ENCODE measurements around the gene RNF44.
"Not testable (repeated sequence)": the region's sequence is repeated elsewhere in the genome, so short reads cannot be mapped to it uniquely, and the experiment has no call there.

Gene RNF44

DNA sequence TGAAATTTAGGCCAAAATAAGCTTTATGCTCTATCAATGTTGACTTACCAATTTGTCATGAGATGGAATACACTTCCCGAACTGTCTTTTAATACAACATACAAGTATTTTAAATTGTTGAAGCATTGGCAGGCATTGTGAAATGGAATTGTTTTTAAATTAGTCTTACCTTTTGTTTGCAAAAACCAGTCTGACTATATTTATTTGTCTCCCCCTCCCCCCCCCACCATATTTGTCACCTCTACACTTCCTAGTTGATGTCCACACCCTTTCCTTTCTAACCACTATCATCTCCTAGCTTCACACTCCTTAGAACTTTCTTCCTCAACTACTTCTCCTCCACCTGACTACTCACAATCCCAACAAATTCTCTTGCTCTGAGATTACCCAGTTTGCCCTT is 48.1 kb downstream of the RNF44 start:
- Histone ChIP-seq H3K27me3 (ENCODE audit: insufficient read depth, poor library complexity, severe bottlenecking) (no peaks in the 10 kb centered on the region), H3K4me3 (replicated peaks; ENCODE audit: insufficient read depth, low read length) (no peak overlapping the region), H3K27ac (replicated peaks) (no peak overlapping the region)
- no peak for DNase-seq (ENCODE audit: low read depth in 1 of 2, low spot score in 1 of 2)
- TF ChIP-seq, protein P1, sequence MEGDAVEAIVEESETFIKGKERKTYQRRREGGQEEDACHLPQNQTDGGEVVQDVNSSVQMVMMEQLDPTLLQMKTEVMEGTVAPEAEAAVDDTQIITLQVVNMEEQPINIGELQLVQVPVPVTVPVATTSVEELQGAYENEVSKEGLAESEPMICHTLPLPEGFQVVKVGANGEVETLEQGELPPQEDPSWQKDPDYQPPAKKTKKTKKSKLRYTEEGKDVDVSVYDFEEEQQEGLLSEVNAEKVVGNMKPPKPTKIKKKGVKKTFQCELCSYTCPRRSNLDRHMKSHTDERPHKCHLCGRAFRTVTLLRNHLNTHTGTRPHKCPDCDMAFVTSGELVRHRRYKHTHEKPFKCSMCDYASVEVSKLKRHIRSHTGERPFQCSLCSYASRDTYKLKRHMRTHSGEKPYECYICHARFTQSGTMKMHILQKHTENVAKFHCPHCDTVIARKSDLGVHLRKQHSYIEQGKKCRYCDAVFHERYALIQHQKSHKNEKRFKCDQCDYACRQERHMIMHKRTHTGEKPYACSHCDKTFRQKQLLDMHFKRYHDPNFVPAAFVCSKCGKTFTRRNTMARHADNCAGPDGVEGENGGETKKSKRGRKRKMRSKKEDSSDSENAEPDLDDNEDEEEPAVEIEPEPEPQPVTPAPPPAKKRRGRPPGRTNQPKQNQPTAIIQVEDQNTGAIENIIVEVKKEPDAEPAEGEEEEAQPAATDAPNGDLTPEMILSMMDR (IDR thresholded peaks at IDR 0.05; ENCODE audit: insufficient read depth, low read length) = no peak
- TF ChIP-seq POLR2AphosphoS5 (IDR thresholded peaks at IDR 0.05; ENCODE audit: low read depth) (no peak), GABPA (IDR thresholded peaks at IDR 0.05; ENCODE audit: low read depth) (no peak), SPI1 (IDR thresholded peaks at IDR 0.05; ENCODE audit: borderline replicate concordance, low read depth) (no peak)
- TF ChIP-seq, protein P2, sequence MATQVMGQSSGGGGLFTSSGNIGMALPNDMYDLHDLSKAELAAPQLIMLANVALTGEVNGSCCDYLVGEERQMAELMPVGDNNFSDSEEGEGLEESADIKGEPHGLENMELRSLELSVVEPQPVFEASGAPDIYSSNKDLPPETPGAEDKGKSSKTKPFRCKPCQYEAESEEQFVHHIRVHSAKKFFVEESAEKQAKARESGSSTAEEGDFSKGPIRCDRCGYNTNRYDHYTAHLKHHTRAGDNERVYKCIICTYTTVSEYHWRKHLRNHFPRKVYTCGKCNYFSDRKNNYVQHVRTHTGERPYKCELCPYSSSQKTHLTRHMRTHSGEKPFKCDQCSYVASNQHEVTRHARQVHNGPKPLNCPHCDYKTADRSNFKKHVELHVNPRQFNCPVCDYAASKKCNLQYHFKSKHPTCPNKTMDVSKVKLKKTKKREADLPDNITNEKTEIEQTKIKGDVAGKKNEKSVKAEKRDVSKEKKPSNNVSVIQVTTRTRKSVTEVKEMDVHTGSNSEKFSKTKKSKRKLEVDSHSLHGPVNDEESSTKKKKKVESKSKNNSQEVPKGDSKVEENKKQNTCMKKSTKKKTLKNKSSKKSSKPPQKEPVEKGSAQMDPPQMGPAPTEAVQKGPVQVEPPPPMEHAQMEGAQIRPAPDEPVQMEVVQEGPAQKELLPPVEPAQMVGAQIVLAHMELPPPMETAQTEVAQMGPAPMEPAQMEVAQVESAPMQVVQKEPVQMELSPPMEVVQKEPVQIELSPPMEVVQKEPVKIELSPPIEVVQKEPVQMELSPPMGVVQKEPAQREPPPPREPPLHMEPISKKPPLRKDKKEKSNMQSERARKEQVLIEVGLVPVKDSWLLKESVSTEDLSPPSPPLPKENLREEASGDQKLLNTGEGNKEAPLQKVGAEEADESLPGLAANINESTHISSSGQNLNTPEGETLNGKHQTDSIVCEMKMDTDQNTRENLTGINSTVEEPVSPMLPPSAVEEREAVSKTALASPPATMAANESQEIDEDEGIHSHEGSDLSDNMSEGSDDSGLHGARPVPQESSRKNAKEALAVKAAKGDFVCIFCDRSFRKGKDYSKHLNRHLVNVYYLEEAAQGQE (IDR thresholded peaks at IDR 0.05; ENCODE audit: insufficient replicate concordance, low read depth) = no peak

DNA sequence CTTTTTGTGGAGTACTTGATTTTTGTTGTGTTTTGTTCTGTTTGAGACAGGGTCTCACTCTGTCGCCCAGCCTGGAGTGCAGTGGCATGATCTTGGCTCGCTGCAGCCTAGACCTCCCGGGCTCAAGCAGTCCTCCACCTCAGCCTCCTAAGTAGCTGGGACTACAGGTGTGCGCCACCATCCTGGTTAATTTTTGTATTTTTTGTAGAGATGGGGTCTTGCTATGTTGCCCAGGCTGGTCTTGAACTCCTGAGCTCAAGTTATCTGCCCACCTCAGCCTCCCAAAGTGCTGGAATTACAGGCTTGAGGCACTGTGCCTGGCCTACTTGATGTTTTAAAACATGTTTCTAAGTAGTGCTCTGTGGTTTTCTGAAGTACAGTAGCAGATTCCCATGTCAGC is 50.0 kb downstream of the RNF44 start:
- not testable (repeated sequence) for H3K27me3 ChIP-seq (ENCODE audit: insufficient read depth, poor library complexity, severe bottlenecking); H3K4me3 ChIP-seq (replicated peaks; ENCODE audit: insufficient read depth, low read length); DNase-seq (ENCODE audit: low read depth in 1 of 2, low spot score in 1 of 2); H3K27ac ChIP-seq (replicated peaks)

DNA sequence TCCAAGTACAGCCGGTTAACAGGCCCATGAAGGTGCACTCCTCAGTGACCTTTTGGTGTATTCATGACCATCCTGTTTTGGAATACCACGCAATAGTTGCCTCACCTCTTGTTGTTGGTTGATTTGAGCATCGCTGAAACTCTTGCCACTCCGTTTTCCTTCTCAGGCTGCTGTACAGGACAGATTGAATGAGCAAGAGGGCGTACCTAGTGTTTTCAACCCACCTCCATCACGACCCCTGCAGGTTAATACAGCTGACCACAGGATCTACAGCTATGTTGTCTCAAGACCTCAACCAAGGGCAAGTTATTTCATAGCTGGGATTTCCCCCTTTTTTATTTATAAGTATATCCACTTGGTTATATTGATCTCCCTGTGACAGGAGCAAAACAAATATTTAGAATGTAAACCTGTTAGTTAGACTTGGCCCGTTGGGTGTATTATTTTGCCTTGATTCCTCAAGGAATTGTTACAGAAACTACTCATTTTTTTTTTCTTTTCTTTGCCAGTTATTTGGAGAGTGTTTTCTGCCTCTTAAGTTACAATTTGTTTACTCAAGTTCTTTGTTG is 50.9 kb downstream of the RNF44 start:
- Histone ChIP-seq H3K4me3 (replicated peaks; ENCODE audit: insufficient read depth, low read length) (no peak overlapping the region), H3K27ac (replicated peaks) (no peak overlapping the region), H3K27me3 (ENCODE audit: insufficient read depth, poor library complexity, severe bottlenecking) (no peaks in the 10 kb centered on the region)
- TF ChIP-seq, protein P1 (IDR thresholded peaks at IDR 0.05; ENCODE audit: insufficient read depth, low read length) = no peak
- TF ChIP-seq SPI1 (IDR thresholded peaks at IDR 0.05; ENCODE audit: borderline replicate concordance, low read depth) = no peak
- no peak for TF ChIP-seq POLR2AphosphoS5 (IDR thresholded peaks at IDR 0.05; ENCODE audit: low read depth)
- TF ChIP-seq GABPA (IDR thresholded peaks at IDR 0.05; ENCODE audit: low read depth) = no peak
- TF ChIP-seq, protein P2 (IDR thresholded peaks at IDR 0.05; ENCODE audit: insufficient replicate concordance, low read depth) = no peak
- DNase-seq (ENCODE audit: low read depth in 1 of 2, low spot score in 1 of 2) = no peak

DNA sequence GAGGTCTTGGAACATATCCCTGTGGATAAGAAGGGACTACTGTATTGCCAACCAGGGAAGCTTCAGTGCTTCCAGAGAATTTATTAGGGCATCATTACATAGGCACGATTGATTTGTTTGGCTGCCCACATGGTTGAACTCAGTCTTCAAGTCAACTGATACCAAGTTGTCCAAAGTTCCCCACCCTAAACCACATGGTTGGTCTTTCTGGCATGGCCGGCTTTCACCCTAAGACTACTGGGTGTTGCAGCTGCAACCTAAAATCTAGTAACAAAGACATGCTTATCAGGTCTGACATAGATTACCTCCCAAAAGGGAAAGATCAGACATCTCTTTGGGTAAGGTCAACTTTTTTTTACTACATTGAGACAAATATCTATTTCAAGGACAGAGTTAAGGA is 52.0 kb downstream of the RNF44 start:
- H3K27me3 ChIP-seq (ENCODE audit: insufficient read depth, poor library complexity, severe bottlenecking) = no peaks in the 10 kb centered on the region
- no peak overlapping the region for H3K4me3 ChIP-seq (replicated peaks; ENCODE audit: insufficient read depth, low read length)
- no peak overlapping the region for H3K27ac ChIP-seq (replicated peaks)
- TF ChIP-seq, protein P2 (IDR thresholded peaks at IDR 0.05; ENCODE audit: insufficient replicate concordance, low read depth) = no peak
- DNase-seq (ENCODE audit: low read depth in 1 of 2, low spot score in 1 of 2) = no peak
